Hepatocyte (in vitro differentiated cells): ENCODE results near the gene CCSER2. TPM values are rescaled to one million over a fixed set of nuclear protein-coding genes. Genes with fewer than 3 reads are reported as not detected.
"Not testable (repeated sequence)": the region's sequence is repeated elsewhere in the genome, so short reads cannot be mapped to it uniquely, and the experiment has no call there.

Source experiments
- DNase-seq: peaks from one replicate; pipeline ENCODE4 v3.0.0-alpha.2; 2016; ENCODE audit warnings: low spot score
- H2AFZ ChIP-seq: fragments of 200-600 bp; sonication (generic); 2 replicates; pipeline ENCODE4 v1.6.0; 2016; ENCODE audit warnings: antibody characterized with exemption, mild to moderate bottlenecking
- H3K27ac ChIP-seq: fragments of 200-600 bp; sonication (generic); 2 replicates; pipeline ENCODE4 v1.5.1; 2016; ENCODE audit warnings: mild to moderate bottlenecking
- H3K27me3 ChIP-seq: fragments of 200-600 bp; sonication (generic); 2 replicates; pipeline ENCODE4 v1.6.1; 2016
- H3K36me3 ChIP-seq: fragments of 200-600 bp; sonication (generic); replicated peaks from 2 replicates; pipeline ENCODE4 v1.5.1; 2016; ENCODE audit warnings: low read depth; ENCODE audit not compliant: insufficient read depth
- H3K4me1 ChIP-seq: fragments of 200-600 bp; sonication (generic); 2 replicates; pipeline ENCODE4 v1.5.1; 2016; ENCODE audit warnings: mild to moderate bottlenecking, moderate library complexity; ENCODE audit not compliant: insufficient read depth
- H3K4me2 ChIP-seq: fragments of 200-600 bp; sonication (generic); 2 replicates; pipeline ENCODE4 v1.6.0; 2016
- H3K4me3 ChIP-seq: fragments of 200-600 bp; sonication (generic); 2 replicates; pipeline ENCODE4 v1.5.1; 2016; ENCODE audit warnings: mild to moderate bottlenecking
- H3K79me2 ChIP-seq: fragments of 200-600 bp; sonication (generic); 2 replicates; pipeline ENCODE4 v1.6.0; 2017; ENCODE audit warnings: mild to moderate bottlenecking
- H3K9me2 ChIP-seq: fragments of 200-600 bp; sonication (generic); replicated peaks from 2 replicates; pipeline ENCODE4 v1.6.0; 2017; ENCODE audit warnings: mild to moderate bottlenecking; ENCODE audit not compliant: insufficient read depth
- H3K9me3 ChIP-seq: fragments of 200-600 bp; sonication (generic); 2 replicates; pipeline ENCODE4 v1.5.1; 2016; ENCODE audit warnings: low read depth, mild to moderate bottlenecking
- H4K20me1 ChIP-seq: fragments of 200-600 bp; sonication (generic); 2 replicates; pipeline ENCODE4 v1.6.0; 2016; ENCODE audit warnings: mild to moderate bottlenecking; ENCODE audit not compliant: insufficient read depth, poor library complexity, severe bottlenecking
- EZH2 ChIP-seq: fragments of 200-600 bp; sonication (generic); IDR thresholded peaks from 2 replicates; pipeline ENCODE4 v1.6.1; 2016; ENCODE audit warnings: antibody characterized with exemption, mild to moderate bottlenecking, borderline replicate concordance
- EZH2phosphoT487 ChIP-seq: fragments of 200-600 bp; sonication (generic); IDR thresholded peaks from one replicate; pipeline ENCODE4 v1.6.1; 2018; ENCODE audit warnings: antibody characterized with exemption, mild to moderate bottlenecking, low read depth, moderate library complexity; ENCODE audit not compliant: unreplicated experiment, severe bottlenecking
- WGBS: methylation state at CpG from one replicate; pipeline ENCODE4 v1.1.6; 2016; ENCODE audit warnings: low lambda C conversion rate; ENCODE audit errors: missing lambda C conversion rate; 5-methylcytosine and 5-hydroxymethylcytosine counted together
- polyA plus RNA-seq: library from polyadenylated mRNA; unstranded; fragments of >200 nt; fragmentation: Nextera tagmentation; extraction: Ambion mirVana; gene quantifications from 2 replicates; pipeline ENCODE4 v1.2.1, GENCODE V29; 2016
- total RNA-seq: library from RNA; depleted of rRNA; stranded (reverse); fragments of >200 nt; gene quantifications from 2 replicates; pipeline ENCODE4 v1.2.3, GENCODE V29; 2014
- TF ChIP-seq, protein P1 (sequence below): fragments of 200-600 bp; sonication (generic); IDR thresholded peaks from 2 replicates; pipeline ENCODE4 v1.5.1; 2016; ENCODE audit warnings: antibody characterized with exemption, mild to moderate bottlenecking; ENCODE audit not compliant: poor library complexity

CCSER2 gene
- total and polyA plus RNA-seq, 2 experiments from 2014 or later, result 36.5 to 39.7 TPM

DNA sequence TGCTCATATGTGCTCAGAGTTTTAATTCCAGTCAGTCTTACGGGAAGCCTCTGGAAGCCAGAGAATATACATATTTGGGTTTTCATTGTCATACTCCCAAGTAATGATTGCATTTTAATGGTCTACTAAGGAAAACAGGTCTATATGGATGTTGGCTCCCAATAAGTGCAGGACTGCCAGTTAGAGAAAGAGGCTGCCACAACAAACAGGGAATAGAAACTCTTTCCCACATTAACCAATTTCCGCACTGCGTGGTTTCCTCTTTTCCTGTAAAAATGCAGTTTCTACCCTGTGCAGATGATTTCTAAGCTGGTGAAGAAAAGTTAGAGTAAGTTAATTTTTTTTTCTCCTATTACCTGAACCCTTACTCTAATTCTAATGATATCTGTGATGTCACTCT is 78.2 kb downstream of the CCSER2 start:
- peaks cover 37% of the 10 kb centered on the region for H3K79me2 ChIP-seq
- H3K9me3 ChIP-seq, result no peaks in the 10 kb centered on the region

DNA sequence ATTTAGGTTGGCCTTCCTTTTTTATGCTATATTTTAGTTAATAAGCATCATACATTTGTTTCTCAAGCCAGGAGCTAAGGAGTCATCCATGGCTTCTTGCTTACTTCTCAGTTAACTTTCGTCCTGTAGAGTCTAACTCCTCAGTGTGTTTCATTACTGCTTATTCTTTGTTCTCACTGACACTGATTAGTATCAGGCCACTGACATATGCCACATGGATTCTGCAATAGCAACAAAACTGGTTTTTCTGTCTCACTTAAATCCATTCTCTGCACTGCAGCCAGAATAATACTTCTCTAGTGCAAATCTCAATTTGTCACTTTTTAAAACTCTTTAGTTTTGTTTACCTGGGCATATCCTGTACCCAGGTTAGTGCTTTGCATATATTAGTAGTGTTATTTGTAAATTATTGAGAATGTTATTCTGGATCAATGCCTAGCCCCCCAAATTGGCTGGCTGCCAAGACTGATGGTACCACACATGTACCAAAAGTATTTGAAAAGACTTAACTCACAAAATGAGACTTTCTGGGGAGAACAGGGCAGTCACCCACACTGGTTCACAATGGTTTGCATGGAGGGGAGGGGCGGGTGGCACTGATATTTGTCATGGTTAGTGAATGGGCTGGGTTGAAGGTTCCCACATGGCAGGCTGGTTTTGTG is 79.1 kb downstream of the CCSER2 start:
- Histone ChIP-seq H2AFZ (no peak overlapping the region), H3K27me3 (no peaks in the 10 kb centered on the region), H3K4me3 (no peak overlapping the region), H4K20me1 (no peaks in the 10 kb centered on the region), H3K27ac (no peak overlapping the region), H3K9me3 (peaks cover 4% of the 10 kb centered on the region), H3K9me2 (no peaks in the 10 kb centered on the region), H3K4me1 (no peaks in the 10 kb centered on the region), H3K4me2 (no peak overlapping the region), H3K79me2 (peaks cover 46% of the 10 kb centered on the region), H3K36me3 (no peaks in the 10 kb centered on the region)
- TF ChIP-seq, protein P1, sequence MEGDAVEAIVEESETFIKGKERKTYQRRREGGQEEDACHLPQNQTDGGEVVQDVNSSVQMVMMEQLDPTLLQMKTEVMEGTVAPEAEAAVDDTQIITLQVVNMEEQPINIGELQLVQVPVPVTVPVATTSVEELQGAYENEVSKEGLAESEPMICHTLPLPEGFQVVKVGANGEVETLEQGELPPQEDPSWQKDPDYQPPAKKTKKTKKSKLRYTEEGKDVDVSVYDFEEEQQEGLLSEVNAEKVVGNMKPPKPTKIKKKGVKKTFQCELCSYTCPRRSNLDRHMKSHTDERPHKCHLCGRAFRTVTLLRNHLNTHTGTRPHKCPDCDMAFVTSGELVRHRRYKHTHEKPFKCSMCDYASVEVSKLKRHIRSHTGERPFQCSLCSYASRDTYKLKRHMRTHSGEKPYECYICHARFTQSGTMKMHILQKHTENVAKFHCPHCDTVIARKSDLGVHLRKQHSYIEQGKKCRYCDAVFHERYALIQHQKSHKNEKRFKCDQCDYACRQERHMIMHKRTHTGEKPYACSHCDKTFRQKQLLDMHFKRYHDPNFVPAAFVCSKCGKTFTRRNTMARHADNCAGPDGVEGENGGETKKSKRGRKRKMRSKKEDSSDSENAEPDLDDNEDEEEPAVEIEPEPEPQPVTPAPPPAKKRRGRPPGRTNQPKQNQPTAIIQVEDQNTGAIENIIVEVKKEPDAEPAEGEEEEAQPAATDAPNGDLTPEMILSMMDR, result no peak
- no peak for TF ChIP-seq EZH2phosphoT487
- no peak for TF ChIP-seq EZH2
- WGBS, result 82% methylated on average over 2 of the region's 2 CpGs
- DNase-seq, result no peak

More for the DNA sequence above, 78.2 kb downstream of the CCSER2 start:
- no peaks in the 10 kb centered on the region for H3K36me3 ChIP-seq
- no peaks in the 10 kb centered on the region for H3K27me3 ChIP-seq
- 94% methylated on average over 3 of the region's 3 CpGs for WGBS
- no peak overlapping the region for H3K4me2 ChIP-seq
- H4K20me1 ChIP-seq, result no peaks in the 10 kb centered on the region
- TF ChIP-seq EZH2phosphoT487 (no peak), EZH2 (no peak)
- TF ChIP-seq, protein P1, result no peak
- no peaks in the 10 kb centered on the region for H3K9me2 ChIP-seq
- H3K4me3 ChIP-seq, result no peak overlapping the region
- H3K4me1 ChIP-seq, result no peaks in the 10 kb centered on the region
- no peak overlapping the region for H2AFZ ChIP-seq
- H3K27ac ChIP-seq, result no peak overlapping the region
- DNase-seq, result no peak

DNA sequence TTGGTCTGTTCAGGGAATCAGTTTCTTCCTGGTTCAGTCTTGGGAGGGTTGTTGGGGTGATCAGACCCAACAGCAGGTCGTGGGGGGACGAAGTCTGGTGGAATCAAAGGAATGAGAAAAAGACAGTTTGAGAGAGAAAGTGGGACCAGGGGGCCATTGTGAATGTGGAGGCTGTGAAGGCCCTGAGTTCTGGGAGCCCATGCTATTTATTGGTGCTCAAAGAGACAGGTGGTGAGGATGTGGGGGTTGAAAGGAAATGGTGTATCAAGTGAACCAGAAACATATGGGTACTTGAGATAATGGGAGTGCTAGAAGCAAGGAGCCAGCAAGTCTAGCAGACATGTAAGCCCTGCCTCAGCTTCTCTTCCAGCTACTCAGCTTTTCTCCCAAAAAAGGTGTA is 84.1 kb downstream of the CCSER2 start:
- DNase-seq, result no peak
- Histone ChIP-seq H3K4me1 (no peaks in the 10 kb centered on the region), H3K9me2 (no peaks in the 10 kb centered on the region), H3K27me3 (no peaks in the 10 kb centered on the region), H3K27ac (no peak overlapping the region), H3K9me3 (peaks cover 19% of the 10 kb centered on the region), H4K20me1 (no peaks in the 10 kb centered on the region), H3K4me2 (no peak overlapping the region), H2AFZ (no peak overlapping the region), H3K79me2 (peaks cover 68% of the 10 kb centered on the region), H3K4me3 (no peak overlapping the region), H3K36me3 (no peaks in the 10 kb centered on the region)
- TF ChIP-seq EZH2phosphoT487, result no peak
- TF ChIP-seq EZH2, result no peak
- TF ChIP-seq, protein P1, result no peak
- WGBS, result 97% methylated on average over 2 of the region's 2 CpGs

DNA sequence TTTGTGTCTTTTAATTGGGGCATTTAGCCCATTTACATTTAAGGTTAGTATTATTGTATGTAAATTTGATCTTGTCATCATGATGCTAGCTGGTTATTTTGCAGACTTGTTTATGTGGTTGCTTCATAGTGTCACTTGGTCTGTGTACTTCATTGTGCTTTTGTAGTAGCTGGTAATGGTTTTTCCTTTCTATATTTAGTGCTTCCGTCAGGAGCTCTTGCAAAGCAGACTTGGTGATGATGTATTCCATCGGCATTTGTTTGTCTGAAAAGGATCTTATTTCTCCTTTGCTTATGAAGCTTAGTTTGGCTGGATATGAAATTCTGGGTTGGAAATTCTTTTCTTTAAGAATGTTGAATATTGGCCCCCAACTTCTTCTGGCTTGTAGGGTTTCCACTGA is 85.7 kb downstream of the CCSER2 start:
- not testable (repeated sequence) for H3K4me3 ChIP-seq, H3K4me1 ChIP-seq, H3K36me3 ChIP-seq, DNase-seq, H3K4me2 ChIP-seq, H3K9me2 ChIP-seq, H2AFZ ChIP-seq, H3K27me3 ChIP-seq, H4K20me1 ChIP-seq, H3K27ac ChIP-seq
- H3K79me2 ChIP-seq, result peaks cover 65% of the 10 kb centered on the region
- WGBS, result 91% methylated on average over 2 of the region's 2 CpGs
- peaks cover 19% of the 10 kb centered on the region for H3K9me3 ChIP-seq
